Measurements from ENCODE around the gene PPM1K. TPM values are rescaled to one million over a fixed set of nuclear protein-coding genes. Genes with fewer than 3 reads are reported as not detected.

PPM1K gene
- total RNA-seq, 2 experiments from 2014 or later: 65.7 to 87.7 TPM

- peak overlapping the region; percentile 79 for H3K4me3 ChIP-seq (ENCODE audit: low read depth, low read length, poor library complexity, severe bottlenecking)
- no peaks in the 10 kb centered on the region for H3K9me3 ChIP-seq (ENCODE audit: low read length)
- H3K4me1 ChIP-seq (ENCODE audit: insufficient read depth, low read length, poor library complexity, severe bottlenecking): peaks cover 44% of the 10 kb centered on the region
- BruUV-seq (replicated peaks): no TSS peak
- H3K9me2 ChIP-seq (ENCODE audit: insufficient read depth, low read length): no peaks in the 10 kb centered on the region
- DNase-seq (ENCODE audit: low spot score): peak; percentile 85
- H4K20me1 ChIP-seq (ENCODE audit: insufficient read depth, low read length): no peaks in the 10 kb centered on the region
- peak overlapping the region; percentile 98 for H3K4me2 ChIP-seq (ENCODE audit: low read length)
- intact Hi-C loops (cut with micrococcal nuclease; ENCODE audit: unreplicated experiment): loop anchor here (1.0 to 10.0 kb wide), 6 partner anchors 36 to 1279 kb away; partner anchors contain the start of genes HERC3, HERC6 and PYURF
- peak overlapping the region; percentile 56; the same call in 1 of the 2 replicates for H2AFZ ChIP-seq (ENCODE audit: low read length)
- H3K79me2 ChIP-seq (ENCODE audit: insufficient read depth, low read depth, low read length): peaks cover 47% of the 10 kb centered on the region
- peaks cover 16% of the 10 kb centered on the region; the same call in 1 of the 2 replicates for H3K36me3 ChIP-seq (ENCODE audit: insufficient read depth, low read length)
- CTCF ChIA-PET (ENCODE audit: unreplicated experiment): interaction anchor here (0.6 to 1.9 kb wide), 3 partner anchors 12 to 37 kb away, joined by 3 to 5 read pairs (median 3); no protein-coding TSS in a partner anchor
- POLR2A ChIA-PET: interaction anchor here (0.6 to 5.3 kb wide), 12 partner anchors 8 to 285 kb away, joined by 3 to 53 read pairs (median 7); no protein-coding TSS in a partner anchor
- H3K27ac ChIP-seq (ENCODE audit: low read depth, low read length, poor library complexity, severe bottlenecking): peak overlapping the region; percentile 91
- TF ChIP-seq EZH2phosphoT487 (IDR thresholded peaks at IDR 0.05; ENCODE audit: borderline replicate concordance, low read depth, low read length): no peak
- no peak for TF ChIP-seq CTCF (conservative IDR thresholded peaks at IDR 0.05; ENCODE audit: low read length)
Measured at GRCh38 chr4:88283661-88284438, 511 bp downstream of the PPM1K start.

GRCh38 chr4:88280228-88280795 is 4.0 kb downstream of the PPM1K start:
- H3K27ac ChIP-seq (ENCODE audit: low read depth, low read length, poor library complexity, severe bottlenecking): peak overlapping the region; percentile 91

More at GRCh38 chr4:88280228-88280795, 4.0 kb downstream of the PPM1K start:
- no TSS peak for BruUV-seq (replicated peaks)
- Histone ChIP-seq H3K79me2 (ENCODE audit: insufficient read depth, low read depth, low read length) (peaks cover 82% of the 10 kb centered on the region), H3K4me1 (ENCODE audit: insufficient read depth, low read length, poor library complexity, severe bottlenecking) (peaks cover 60% of the 10 kb centered on the region), H4K20me1 (ENCODE audit: insufficient read depth, low read length) (0 out of 2 replicates have a peak, but pooled peaks cover 7% of the 10 kb centered on the region), H3K4me3 (ENCODE audit: low read depth, low read length, poor library complexity, severe bottlenecking) (peak overlapping the region; percentile 79), H3K9me2 (ENCODE audit: insufficient read depth, low read length) (no peaks in the 10 kb centered on the region), H2AFZ (ENCODE audit: low read length) (no peak overlapping the region; the same call in 1 of the 2 replicates), H3K4me2 (ENCODE audit: low read length) (peak overlapping the region; percentile 98), H3K36me3 (ENCODE audit: insufficient read depth, low read length) (peaks cover 48% of the 10 kb centered on the region), H3K9me3 (ENCODE audit: low read length) (no peaks in the 10 kb centered on the region)
- ChIA-PET CTCF (ENCODE audit: unreplicated experiment) (interaction anchor here (1.2 kb wide), 1 partner anchor 11 kb away, joined by 3 read pairs; no protein-coding TSS in a partner anchor), POLR2A (interaction anchor here (0.7 to 4.4 kb wide), 6 partner anchors 7 to 40 kb away, joined by 3 to 21 read pairs (median 5); no protein-coding TSS in a partner anchor)
- no peak for TF ChIP-seq EZH2phosphoT487 (IDR thresholded peaks at IDR 0.05; ENCODE audit: borderline replicate concordance, low read depth, low read length)
- TF ChIP-seq CTCF (conservative IDR thresholded peaks at IDR 0.05; ENCODE audit: low read length): no peak
- intact Hi-C loops (cut with micrococcal nuclease; ENCODE audit: unreplicated experiment): loop anchor here (5.0 to 10.0 kb wide), 5 partner anchors 97 to 1276 kb away; partner anchors contain the start of genes HERC3, HERC6 and PYURF
- DNase-seq (ENCODE audit: low spot score): peak; percentile 74
